Astrocyte of the spinal cord (primary cell): ENCODE data around the gene MIB2.

ENCODE experiments used
- DNase-seq: peaks from one replicate; pipeline ENCODE4 v3.0.0; 2011; ENCODE audit warnings: low read depth, low spot score
- H3K4me3 ChIP-seq: 2 replicates; pipeline ENCODE4 v1.5.1; 2011; ENCODE audit warnings: low read depth, mild to moderate bottlenecking, low read length, moderate library complexity
- in situ Hi-C: cut with HindIII; loops from 2 replicates; pipeline ENCODE4 v1.10.0; 2017; ENCODE audit warnings: low sequenced_read_pairs
- TF ChIP-seq, protein P1 (sequence below): IDR thresholded peaks from 2 replicates; pipeline ENCODE4 v1.5.1; 2012; ENCODE audit warnings: low read depth, mild to moderate bottlenecking, low read length, inconsistent platforms

Gene MIB2

DNA sequence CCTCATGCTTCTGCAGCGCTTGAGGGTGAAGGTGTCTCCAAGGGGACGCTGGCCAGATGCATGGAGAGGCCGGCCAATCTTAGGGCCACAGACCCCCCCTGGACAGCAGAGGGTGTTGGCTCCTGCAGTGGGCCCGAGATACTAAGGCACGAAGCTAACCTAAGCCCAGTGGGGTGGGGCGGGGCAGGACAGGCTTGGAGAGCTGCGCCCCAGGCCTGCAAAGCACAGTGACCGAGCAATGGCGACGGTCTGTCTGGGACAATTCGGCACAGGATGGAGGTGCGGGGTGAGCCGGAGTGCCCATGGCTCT, 16.6 kb upstream of the MIB2 start:
- in situ Hi-C loops = no loop called here
- no peak overlapping the region for H3K4me3 ChIP-seq
- no peak for DNase-seq
- TF ChIP-seq, protein P1, sequence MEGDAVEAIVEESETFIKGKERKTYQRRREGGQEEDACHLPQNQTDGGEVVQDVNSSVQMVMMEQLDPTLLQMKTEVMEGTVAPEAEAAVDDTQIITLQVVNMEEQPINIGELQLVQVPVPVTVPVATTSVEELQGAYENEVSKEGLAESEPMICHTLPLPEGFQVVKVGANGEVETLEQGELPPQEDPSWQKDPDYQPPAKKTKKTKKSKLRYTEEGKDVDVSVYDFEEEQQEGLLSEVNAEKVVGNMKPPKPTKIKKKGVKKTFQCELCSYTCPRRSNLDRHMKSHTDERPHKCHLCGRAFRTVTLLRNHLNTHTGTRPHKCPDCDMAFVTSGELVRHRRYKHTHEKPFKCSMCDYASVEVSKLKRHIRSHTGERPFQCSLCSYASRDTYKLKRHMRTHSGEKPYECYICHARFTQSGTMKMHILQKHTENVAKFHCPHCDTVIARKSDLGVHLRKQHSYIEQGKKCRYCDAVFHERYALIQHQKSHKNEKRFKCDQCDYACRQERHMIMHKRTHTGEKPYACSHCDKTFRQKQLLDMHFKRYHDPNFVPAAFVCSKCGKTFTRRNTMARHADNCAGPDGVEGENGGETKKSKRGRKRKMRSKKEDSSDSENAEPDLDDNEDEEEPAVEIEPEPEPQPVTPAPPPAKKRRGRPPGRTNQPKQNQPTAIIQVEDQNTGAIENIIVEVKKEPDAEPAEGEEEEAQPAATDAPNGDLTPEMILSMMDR = no peak

DNA sequence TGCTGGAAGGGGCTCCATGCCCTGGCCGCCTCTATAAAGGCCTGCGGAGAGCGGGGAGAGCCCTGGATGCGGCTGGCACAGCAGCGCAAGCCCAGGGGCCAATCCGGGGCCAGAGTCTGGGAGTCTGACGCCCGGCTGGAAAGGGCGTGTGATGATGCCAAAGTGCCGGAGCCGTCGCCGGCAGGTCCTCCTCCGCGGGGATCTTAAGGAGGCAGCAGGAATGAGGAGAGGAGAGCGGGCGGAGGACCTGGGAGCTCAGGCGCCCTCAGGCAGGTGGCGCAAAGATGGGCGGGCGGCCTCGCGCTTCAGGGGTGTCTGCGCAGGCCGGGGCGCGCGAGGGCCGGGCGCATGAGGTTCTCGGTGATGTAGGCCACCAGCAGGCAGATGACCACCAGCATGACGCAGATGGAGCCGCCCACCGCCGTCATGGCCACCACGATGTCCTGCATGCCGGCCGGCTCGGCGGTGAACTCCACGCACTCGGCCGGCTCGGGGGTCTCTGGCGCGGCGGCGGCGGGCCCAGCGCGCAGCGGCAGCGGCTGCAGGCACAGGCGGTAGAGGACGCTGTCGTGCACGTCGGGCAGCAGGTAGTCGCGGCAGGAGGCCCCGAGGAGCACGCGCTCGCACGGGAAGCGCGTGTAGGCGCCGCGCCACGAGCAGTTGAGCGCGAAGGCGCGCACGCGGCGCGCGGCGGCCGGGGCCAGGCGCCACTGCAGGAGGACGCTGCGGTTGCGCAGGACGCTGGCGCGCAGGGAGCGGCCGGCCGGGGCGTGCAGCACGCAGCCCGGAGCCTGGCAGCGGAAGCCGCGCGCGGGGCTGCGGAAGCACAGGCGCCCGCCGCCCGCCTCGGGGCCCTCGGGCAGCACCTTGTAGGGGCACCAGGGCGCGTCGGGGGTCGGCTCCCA, 16.0 kb upstream of the MIB2 start:
- DNase-seq = no peak
- in situ Hi-C loops = no loop called here
- H3K4me3 ChIP-seq = no peak overlapping the region
- TF ChIP-seq, protein P1 = no peak

DNA sequence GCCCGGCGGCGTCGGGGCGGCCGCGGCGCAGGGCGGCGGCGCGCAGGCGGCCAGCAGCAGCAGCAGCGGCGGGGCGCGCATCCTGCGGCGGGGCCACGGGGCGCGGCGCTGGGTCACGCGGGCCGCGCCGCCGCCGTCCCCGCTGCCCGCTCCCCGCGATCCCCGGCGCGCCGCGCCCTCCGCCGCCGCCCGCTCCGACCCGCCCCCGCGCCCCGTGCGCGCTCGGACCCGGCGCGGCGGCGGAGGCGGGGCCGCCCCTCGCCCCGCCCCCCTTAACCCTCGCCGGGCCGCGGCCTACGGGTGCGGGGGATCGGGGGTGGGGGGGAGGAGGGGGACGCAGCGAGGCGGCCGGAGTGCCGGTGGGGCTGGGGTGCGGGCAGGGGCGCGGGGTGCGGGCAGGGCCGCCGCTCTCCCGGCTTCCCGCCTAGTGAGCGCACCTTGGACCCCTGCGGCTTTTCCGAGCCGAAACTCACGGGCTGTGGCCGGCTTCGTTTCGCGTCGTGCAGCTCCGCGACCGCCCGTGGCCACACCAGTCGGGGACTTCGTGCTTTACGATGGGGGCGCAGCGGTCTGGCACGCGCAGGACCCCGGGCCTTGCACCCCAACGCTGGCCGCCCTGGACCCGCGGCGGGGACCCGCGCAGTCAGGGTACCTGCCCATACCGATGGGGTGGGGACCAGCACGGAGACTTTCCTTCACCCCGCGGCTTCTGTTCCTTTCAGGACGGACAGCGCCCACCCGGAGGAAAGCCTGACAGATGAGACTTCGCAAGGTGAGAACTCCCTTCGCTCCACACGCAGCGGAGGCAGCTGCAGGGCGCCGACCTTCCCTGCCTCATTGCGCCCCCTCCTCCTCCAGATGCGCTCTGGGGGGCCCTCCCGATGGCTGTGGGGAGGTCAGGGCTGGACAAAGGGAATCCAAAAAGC, 15.1 kb upstream of the MIB2 start, which contains the start of gene FNDC10:
Gene FNDC10, minus strand, starts transcription at position 201 of the 926 bp plus-strand sequence. Its CDS starts 120 bp downstream, at position 81.
- peak within 1 kb of the TSS; percentile 20 for H3K4me3 ChIP-seq

DNA sequence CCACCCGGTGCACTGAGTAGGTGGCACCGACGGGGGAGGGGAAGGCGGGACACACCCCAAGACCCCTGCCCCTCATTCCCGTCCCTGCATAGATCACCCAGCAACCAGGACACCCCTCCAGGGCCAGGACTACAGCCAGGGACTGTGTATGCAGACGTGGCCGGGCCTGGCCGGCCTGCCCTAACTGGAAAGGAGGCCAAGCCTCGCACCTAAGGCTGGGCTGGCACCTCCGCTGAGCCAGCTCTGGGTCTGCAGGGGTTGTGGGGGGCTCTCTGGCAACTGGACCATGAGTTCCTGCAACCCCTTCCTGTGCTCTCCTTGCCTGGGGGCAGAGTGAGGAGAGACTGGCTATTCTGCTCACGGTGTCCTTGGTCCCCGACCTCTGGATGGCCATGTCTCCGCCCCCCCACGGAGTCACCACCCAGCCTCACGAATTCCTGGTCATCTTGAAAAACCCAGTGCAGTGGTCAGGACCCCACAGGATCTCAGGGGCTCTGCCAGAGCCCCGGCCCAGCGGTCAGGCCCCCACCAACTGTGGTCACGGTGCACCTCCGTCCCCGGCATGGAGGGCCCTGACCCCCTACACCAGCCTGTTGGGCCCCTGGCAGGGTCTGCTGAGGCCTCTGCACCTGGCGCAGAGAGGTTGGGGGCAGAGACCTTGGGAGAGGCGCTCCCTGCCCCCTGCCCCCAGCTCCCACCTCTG, 14.3 kb upstream of the MIB2 start:
- DNase-seq = no peak
- no peak overlapping the region for H3K4me3 ChIP-seq
- TF ChIP-seq, protein P1 = no peak
- in situ Hi-C loops = no loop called here

More for the DNA sequence above, 15.1 kb upstream of the MIB2 start, which contains the start of gene FNDC10:
- DNase-seq = no peak
- TF ChIP-seq, protein P1 = no peak
- in situ Hi-C loops = no loop called here

DNA sequence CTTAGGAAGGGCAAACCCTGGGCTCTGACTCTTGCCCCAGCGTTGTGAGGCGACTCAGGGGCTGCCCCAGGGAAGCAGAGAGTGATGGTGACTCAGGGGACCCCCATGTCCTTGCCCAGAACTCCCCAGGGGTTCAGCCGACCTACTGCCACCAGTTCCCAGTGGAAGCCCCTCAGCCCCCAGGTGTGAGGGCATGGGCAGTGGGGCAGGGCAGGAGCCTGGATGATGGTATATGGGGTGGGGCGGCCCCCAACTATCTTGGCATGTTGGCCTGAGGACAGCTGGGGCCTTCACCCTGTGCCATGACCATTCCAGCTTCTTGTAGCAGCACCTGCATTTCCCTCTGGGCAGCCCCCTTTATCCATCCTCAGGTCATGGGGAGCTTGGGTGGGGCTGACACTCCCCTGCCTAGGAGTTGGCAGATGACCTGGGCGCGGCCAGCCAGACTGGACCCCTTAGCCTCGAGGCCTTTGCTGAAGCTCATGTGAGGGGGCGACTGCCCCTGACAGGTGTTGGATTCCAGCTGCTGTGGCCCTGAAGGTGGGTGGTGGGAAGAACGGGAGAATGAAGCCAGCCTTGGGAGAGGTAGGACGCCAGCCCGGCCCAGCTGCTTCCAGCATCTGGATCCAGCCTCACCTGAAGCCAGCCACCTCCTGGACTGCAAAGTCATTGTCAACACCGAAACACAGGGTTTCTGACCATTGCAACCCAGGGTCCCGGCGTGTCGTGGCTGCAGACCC, 13.6 kb upstream of the MIB2 start:
- no peak for DNase-seq
- in situ Hi-C loops = no loop called here
- no peak overlapping the region for H3K4me3 ChIP-seq
- TF ChIP-seq, protein P1 = no peak
